ENCODE measurements around the gene TEX26.
"Not testable (repeated sequence)": the region's sequence is repeated elsewhere in the genome, so short reads cannot be mapped to it uniquely, and the experiment has no call there.

TEX26 gene

DNA sequence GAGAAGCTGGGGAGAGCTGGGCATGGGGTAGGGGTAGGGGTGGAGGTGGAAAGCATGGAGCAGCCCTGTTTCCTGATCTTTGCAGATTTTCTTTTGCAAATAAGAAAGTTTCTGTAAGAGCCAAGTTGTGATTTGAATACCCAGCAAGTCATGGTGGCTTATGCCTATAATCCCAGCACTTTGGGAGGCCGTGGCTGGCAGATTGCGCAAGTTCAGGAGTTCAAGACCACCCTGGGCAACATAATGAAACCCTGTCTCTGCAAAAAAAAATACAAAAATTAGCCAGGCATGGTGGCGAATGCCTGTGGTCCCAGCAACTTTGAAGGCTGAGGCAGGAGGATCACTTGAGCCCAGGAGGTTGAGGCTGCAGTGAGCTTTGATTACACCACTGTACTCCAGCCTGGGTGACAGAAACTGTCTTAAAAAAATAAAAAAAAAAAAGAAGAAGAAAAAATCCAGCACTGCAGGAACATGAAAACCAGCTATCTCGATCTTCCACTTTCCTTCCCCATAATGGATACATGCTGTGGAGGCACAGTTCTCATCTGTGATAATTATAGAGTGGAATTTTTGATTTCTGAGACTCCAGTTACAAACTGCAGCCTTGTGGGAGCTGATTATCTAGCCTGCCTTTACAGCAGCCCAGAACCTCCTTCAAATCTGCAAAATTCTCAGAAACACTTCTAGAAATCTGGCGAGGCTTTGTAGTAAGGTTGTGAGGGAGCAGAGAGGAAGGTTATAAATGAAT, 12.1 kb upstream of the TEX26 start:
- DNase-seq: no peak

DNA sequence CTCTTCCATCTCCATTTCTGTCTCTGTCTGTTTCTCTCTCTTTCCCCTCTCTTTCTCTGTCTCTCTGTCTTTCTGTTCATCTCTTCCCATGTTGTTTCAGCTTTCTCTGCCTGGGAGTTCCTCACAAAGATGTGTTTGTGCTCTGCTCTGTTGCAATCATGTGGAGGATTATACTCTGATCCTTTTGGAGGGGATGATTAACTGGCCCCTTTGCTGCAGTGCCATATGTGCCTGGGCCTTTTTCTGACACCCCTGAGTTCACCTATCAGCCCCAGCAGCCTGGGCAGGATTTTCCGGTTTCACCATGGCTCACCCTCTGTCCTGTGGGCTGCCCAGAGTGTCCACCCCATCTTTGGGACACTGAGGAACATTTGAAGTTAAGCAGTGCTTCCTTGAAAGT, 9.0 kb upstream of the TEX26 start:
- no peak for DNase-seq

DNA sequence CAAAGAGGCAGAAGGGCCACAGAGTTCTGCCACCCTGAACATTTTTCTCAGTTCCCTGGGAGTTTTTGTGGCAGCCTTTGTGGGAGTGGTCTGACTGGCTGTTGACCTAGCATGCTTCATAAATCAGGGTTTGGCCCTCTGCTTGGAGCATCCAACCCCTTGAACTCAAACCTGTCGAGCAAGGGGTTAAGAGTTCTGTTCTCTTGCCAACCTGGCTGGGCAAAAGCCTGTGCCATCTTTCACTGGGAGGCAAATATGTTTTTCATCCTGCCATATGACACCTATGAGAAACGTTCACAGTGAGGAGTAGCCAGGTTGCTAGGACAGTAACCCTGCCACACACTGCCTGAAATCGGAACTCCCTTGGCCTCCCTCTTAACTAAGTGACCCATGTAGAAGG, 7.7 kb upstream of the TEX26 start:
- no peak for DNase-seq

DNA sequence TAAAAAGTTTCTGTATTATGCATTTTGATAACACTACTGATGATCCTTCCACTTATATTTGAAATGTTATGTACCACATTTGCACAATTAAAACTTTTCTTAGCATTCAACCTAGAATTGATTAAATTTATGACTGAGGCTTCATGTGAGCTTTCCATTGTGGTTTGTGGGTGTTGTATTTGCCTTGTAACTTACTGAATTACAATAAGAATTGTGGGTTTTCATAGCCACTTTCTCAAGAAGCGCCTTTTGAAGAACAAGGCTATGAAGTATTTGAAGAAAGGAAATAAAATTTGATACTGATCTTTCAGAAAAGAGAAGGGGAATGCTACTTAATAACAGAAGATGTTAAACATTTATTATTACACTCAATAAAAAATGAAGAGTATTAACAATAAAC, 7.0 kb upstream of the TEX26 start:
- DNase-seq: no peak

DNA sequence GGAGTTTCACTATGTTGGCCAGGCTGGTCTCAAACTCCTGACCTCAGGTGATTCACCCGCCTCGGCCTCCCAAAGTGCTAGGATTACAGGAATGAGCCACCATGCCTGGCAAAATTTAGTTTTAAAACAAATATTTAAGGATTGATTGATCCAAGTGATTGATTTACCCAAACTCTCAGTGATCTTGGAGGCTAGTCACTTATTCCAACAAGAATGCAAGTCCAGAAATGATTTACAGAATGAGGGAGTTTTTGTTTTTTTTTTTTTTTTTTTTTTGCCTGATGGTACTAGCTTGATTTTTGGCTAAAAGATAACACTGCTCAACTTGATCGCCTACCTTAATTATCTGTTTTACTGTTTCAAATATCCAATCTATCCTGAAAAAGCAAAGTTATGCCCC, 5.7 kb upstream of the TEX26 start:
- DNase-seq: no peak

DNA sequence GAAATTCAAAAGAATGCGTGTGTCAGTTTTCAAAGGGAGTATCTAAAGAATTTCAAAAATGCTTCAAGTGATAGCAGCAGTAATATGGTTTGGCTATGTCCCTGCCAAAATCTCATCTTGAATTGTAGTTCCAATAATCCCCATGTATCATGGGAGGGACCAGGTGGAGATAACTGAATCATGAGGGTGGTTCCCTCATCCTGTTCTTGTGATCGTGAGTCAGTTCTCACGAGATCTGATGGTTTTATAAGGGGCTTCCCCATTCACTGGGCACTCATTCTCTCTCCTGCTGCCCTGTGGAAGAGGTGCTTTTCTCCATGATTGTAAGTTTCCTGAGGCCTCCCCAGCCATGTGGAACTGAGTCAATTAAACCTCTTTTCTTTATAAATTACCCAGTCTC, 5.3 kb upstream of the TEX26 start:
- not testable (repeated sequence) for DNase-seq

DNA sequence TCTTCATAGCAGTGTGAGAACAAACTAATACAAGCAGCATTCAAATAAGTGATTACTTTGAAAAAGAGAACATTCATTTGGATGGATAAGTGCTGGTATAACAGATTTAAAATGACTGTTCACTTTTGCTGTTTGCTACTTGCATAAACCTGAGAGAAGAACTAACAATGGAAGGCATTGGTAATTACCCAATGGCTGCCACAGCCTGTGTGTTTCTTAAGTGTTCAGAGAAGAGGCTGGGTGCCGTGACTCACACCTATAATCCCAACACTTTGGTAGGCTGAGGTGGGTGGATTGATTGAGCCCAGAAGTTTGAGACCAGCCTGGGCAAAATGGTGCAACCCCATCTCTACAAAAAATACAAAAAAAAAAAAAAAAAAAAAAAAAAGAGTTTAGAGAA, 4.9 kb upstream of the TEX26 start:
- DNase-seq: no peak

DNA sequence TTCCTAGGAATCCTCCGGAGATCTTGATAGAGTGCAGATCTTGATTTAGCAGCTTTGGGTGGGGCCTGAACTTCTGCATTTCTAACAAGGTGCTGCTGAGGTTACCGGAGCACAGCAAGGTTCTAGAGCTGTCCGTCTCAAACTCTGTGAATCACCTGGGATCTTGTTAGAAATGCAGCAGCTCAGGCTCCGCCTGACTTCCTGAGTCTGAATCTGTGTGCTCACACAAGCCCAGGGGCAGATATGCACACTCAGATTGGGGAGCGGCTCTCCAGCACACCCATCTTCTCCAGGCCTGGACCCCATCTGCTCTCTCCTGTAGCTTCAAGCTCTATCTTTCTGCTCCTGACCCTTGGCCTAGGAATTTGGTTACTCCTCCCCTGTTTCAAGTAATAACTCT, 3.5 kb upstream of the TEX26 start:
- no peak for DNase-seq

DNA sequence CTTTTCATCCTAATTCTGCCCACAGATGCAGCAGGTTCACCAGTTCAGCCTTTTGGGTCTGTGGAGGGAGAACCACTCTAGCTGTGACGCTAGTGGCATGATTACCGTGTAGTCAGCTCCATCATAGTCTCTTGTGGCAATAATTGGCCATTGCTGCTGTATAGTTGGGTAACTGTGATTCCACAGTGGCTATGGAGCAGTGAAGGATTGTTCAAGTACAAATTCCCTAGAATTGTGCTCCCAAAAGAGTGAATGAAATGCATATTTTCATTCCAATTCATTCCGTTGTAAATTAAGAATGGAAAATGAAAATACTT, 856 bp downstream of the TEX26 start:
- no peak for DNase-seq

DNA sequence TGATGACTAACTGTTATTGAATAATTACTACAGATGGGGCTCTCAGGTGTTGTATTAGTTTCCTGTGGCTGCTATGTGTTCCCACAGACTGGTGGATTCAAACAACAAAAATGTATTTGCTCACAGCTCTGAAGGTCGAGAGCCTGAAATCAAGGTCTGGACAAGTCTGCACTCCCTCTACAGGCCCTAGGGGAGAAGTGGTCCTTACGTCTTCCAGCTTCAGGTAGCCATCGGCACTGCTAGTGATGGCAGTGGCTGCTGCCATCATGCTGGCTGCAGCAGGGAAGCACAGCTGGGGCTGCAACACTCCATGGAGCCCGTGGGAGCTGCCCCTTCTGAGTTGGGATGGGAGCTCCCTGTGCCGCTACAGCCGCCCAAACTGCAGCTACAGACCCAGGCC, 1.9 kb downstream of the TEX26 start:
- no peak for DNase-seq

DNA sequence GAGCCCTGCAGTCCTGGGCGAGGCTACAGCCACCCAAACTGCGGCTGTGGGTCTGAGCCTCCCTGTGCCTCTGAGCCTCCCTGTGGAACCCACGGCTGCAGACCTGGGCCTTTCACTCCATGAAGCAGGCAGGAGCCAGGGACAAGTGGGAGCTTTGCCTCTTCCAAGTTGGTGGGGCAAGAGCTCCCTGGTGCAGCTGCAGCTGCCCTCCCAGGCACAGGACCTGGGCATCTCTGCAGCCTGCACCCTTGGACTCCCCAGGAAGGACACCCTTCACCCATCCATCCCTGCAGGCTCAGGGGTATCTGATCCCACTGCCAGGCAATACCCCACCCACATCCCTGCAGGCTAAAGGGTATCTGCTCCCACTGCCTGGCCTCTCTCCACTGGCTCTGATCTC, 2.3 kb downstream of the TEX26 start:
- no peak for DNase-seq

DNA sequence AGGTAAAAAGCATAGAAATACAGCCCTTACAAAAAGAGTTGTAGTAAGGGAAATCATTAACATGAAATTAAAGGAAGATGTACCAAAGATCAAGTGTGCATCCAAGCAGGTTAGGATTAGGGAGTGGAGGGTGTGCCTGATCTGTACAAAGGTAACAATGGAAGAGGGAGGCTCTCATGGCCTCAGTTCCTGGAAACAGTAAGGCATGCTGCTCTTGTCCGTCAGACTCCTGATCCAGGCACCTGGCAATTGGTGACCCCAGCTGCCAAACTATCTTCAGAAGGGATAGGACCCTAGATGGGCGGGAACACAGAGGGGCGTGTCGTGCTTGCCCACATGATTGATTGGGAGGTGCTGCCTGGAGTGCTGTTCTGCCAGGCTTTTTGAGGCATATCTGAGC, 4.5 kb downstream of the TEX26 start:
- DNase-seq: no peak

DNA sequence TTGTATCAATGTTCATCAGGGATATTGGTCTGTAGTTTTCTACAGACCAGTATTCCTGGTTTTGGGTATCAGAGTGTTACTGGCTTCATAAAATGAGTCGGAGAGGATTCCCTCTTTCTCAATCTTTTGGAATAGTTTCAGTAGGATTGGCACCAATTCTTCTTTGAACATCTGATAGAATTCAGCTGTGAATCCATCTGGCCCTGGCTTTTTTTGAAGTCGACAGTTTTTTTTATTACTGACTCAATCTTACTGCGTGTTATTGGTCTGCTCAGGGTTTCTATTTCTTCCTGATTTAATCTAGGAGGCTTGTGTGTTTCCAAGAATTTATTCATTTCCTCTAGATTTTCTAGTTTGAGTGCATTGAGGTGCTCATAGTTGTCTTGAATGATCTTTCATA, 11.4 kb downstream of the TEX26 start:
- no peak for DNase-seq

DNA sequence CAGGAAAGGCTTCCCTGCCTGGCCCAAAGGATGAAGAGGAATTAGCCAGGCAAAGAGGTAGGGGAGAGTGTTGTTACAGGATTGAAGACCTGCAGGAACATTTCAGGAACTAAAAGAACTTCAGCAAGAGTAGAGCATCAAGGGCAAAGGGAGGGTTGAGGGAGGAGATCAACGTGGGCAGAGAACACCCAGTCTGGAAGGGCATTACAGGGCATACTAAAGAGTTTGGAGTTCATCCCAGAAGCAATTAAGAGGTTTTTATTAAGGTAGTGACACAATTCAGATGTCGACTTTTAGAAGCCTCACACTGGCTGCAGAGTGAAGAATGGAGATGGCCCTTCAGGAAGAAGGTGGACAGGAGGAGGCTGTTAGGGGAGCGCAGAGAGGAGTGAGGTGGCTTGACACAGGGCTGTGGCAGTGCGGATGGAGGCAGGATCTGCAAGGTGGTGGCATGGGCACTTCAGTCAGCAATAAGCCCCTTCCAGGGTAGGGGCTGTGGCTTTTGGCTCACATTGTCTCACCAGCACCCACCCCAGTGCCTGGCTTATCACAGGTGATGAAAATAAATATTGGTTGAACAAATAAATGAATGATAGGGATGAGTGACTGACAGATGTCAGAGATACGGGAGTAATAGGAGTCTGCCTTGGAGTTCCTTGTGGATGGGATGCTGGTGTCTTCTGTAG, 24.9 kb downstream of the TEX26 start:
- no peak for DNase-seq

DNA sequence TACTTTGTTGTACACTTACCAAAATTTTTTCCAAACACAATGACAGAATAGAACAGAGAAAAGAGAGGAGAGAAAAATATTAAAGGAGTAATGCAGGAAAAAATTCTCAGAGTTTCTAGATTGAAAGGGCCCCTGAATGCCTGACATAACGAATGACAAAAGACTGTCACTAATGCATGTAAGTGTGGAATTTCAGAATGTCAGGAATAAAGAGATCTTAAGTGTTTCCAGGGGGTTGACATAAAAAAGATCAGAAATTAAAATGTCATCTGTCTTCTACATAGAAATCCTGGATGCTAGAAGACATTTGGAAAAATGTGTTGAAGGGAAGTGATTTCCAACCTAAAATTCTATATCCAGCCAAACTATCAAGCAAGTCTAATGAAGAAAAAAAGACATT, 27.2 kb downstream of the TEX26 start:
- no peak for DNase-seq

DNA sequence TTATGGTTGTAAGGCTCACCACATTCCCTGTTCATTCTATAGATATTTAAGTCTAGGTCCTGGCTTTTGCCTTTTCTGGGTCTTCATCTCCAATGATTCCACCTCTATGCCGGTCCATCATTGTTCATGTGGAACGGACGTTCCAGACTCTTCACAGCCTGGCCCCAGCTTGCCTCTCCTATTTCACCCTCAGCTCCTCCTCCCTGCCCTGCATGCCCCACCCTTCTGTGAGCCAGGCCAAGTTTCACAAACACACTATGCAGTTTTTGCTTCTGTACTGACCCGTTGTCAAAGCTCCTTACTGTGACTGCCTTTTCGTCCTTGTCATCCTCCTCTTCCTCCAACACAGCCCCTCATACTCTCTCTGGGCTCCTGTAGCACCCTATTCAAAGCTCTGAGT, 31.3 kb downstream of the TEX26 start:
- DNase-seq: peak; percentile 36

DNA sequence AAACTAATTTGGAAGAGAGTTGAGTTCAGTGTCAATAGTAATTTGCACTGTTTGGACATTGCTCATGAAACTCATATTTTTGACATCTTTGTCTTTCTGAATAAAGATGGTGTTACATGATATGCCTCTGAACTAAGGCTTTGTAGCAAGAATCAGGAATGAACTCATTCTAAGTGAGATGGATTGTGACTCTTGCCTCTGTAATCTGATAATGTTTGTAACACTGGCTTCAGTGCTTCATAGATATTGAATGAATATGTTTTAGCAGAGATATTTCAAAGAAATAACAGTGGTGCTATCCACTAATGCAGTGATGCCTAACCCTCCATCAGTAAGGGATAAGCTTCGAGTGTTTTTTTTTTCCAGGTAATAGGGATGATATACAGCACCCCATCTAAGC, 32.9 kb downstream of the TEX26 start:
- no peak for DNase-seq

DNA sequence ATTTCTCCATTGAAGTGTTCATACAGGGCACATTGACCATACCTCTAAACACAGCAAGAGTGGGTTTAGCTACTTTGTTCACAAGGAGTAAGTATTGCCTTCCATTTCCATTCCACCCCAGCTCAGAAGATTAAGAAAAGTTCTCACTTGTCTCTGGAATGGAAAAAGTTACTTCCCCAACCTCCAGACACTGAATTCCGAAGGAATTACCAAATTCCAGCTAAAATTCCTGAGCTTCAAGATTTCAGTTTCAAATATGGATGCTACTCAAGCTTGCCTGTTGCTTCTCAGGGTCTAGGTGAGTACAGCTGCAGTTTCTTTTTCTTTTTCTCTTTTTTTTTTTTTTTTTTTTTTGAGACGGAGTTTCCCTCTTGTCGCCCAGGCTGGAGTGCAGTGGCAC, 33.6 kb downstream of the TEX26 start:
- no peak for DNase-seq

DNA sequence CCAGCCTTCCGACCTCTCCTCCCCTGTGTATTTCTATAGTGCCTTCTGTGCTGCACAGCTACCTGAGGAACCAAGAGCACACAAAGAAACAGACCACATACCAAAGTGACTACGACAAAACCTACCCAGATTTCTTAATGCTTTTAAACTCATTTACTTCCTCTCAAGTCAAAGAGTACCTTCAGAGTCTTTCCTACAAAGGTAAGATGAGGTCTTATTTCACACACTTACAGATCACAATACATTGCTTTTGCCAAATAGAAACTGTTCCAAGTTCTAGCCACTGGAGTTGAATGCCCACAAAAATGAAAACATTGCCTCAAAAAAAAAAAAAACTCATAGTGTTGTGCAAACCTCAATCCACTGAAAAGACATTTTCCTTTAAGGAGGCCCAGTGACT, 36.4 kb downstream of the TEX26 start:
- DNase-seq: no peak

DNA sequence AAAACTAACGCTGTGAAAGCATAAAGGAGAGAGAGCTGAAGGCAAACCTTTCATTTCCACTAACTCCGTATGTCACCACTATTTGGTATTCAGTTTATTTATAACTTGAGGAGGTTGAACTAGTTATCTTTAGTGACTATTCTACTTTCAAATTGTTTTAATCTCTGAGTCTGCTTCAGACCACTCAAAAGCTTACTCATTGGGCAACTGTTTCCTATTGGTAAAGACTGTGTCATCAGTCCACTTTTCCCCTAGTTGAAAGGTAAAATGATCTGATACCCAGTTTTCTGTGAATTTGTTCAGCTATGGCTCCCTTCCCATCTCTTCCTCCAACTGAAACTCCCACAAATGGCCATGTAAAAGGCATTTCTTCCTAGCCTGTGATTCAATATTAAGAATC, 39.1 kb downstream of the TEX26 start:
- no peak for DNase-seq

DNA sequence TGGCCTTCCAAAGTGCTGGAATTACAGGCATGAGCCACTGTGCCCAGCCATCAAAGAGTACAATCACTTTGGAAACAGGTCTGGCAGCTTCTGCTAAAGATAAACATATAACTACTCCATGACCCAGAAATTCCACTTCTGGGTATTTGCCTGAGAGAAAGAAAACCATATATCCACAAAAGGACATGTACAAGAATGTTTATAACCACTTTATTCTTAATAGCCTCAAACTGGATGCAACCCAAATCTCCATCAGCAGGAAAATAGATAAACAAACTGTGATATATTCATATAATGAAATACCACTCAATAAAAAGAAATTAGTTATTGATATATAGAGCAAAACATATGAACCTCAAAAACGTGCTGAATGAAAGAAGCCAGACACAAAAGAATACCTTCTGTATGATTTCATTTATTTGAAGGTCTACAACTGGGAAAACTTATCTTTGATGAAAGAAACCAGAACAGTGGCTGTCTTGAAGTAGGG, 40.5 kb downstream of the TEX26 start:
- no peak for DNase-seq

DNA sequence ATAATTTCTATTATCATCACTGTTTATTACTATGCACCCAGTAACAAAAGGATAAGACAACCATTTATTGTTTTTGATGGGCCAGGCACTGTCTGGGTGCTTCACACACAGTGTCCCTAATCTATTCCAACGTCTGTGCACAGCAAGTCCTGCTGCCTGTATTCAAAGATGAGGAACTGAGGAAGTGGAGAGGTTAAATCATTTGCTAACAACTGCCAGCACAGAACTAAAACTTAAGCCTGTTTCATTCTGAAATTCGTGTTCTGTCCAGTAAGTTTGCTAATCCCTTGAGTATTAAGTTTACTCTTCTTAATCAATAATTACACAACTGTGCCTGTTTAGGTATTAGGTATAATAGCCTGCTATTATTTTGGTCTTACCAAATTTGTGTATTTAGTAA, 41.9 kb downstream of the TEX26 start:
- no peak for DNase-seq

DNA sequence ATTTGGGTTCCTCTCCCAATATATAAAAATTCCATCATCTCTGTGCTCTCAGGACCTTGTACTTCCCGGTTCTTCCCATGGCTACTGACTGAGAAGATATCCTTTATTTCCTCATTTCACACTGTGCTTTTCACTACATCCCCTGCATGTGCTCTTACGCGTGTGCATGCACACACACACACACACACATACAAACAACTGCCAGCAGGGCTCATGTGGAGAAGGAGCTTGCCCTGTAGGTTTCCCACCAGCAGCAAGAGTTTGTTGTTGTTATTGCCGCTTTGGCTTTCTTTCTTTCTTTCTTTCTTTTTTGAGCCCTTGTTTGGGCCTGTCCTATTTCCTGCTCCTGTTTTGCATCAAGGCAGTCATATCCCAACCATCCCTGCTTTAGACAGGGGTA, 43.6 kb downstream of the TEX26 start:
- no peak for DNase-seq

DNA sequence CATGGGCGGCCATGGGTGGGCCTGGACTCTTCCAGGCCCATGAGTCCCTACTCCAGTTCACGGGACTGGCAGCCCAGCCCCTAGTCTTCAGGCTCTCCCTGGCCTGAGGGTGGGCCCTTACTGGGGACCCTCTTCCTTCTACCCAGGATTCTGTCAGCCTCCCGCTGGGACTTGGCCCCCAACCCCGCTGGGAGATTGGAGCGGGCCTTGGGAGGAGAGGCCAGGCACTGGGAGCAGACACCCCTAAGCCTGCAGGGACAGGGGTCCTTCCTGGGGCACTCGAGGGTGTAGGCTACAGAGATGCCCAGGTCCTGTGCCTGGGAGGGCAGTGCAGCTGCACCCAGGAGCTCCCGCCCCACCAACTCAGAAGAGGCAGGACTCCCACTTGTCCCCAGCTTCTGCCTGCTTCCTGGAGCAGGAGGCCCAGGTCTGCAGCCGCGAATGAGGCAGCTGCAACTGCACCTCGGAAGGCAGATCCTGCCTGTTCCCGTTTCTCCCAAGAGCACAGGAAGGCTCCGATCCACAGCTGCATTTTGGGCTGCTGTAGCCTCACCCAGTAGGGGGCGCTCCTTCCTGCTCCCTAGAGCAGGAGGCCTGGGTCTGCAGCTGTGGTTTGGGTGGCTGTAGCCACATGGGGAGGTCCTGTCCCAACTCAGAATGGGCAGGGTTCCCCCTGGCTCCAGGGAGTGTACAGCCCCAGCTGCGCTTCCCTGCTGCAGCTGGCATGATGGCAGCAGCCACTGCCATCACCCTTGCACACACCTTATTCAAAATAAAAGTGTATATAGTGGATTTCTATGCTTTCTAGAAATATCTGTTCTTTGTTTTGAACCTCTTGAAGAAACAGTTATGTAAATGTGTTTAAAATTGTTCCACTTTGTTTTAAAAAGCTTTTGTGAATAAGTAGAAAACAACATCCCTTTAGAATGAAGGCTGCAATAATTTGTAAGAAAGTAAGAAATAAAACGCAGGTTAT, 46.8 kb downstream of the TEX26 start:
- DNase-seq: peak; percentile 31

Data from right hindlimb (tissue), 1 donor.